ENCODE data around the gene CASKIN1.

Gene CASKIN1

DNA sequence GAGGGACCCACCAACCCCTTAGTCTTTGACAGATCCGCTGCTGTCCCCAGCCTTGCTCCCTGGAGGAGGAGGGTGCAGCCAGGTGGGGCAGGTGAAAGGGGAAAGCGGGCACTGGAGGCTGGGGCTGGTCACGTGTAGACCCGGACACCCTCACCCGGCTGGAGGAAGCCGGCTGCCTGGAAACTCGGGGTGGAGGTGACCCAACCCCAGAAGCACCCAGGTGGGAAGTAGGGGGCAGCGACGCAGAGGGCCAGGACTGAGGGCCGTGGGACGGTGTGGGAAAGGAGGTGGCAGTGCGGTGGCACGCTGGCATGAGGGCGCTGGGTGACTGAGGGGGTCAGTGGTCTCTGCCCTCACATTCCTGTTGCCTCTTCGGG, 38.2 kb downstream of the CASKIN1 start:
- no peak for DNase-seq (ENCODE audit: low read depth in 2 of 2)

GRCh38 chr16:2157480-2158261, 38.7 kb downstream of the CASKIN1 start:
- DNase-seq (ENCODE audit: low read depth in 2 of 2): no peak

GRCh38 chr16:2156849-2157224, 39.6 kb downstream of the CASKIN1 start:
- DNase-seq (ENCODE audit: low read depth in 2 of 2): no peak

- DNase-seq (ENCODE audit: low read depth in 2 of 2): no peak
These were observed 40.2 kb downstream of the CASKIN1 start for GRCh38 chr16:2155977-2156848.

DNA sequence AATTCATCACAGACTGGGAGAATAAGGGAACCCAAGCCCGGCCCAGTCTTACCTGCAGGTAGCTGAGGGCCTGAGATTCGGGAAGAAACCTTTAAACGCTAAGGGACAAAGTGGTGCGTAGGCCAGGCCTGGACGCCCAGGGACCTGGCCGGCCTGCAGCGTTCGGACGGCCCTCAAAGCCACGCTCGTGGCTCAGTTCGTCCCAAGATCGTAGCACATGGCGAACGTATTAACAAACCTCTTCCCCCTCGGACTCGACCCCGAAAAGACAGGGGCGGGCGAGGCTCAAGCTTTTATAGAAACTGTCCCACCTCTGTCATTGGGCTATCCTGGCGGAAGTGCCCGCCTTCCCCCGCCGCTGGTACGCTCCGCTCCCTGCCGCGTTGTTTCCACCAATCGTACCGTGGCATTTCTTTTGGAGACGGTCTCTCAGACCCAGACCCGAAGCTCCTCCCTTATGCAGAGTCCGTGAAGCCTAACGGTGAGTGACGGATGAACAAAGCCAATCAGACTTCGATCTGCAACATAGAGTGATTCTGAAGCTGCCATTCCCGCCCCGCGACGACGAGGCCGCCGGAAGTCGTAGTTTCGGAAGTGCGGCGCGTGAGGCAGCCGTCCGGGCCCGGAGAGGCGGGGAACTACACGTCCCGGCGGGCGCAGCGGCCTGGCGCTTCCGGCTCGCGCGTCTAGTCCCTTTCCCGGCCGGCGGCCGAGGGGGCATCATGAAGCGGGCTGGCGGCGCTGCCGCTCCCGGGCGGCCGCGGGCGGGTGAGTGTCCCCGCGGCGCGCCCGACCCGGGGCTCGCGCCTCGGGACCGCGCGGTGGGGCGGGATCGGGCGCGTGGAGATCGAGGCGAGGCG, 41.1 kb downstream of the CASKIN1 start, which contains the start of gene TRAF7:
Gene TRAF7 (plus strand): TSS at position 692 of the 860 bp plus-strand sequence. CDS start 8,139 bp downstream, outside the sequence.
- DNase-seq (ENCODE audit: low read depth in 2 of 2): peak; percentile 93 to 96

DNA sequence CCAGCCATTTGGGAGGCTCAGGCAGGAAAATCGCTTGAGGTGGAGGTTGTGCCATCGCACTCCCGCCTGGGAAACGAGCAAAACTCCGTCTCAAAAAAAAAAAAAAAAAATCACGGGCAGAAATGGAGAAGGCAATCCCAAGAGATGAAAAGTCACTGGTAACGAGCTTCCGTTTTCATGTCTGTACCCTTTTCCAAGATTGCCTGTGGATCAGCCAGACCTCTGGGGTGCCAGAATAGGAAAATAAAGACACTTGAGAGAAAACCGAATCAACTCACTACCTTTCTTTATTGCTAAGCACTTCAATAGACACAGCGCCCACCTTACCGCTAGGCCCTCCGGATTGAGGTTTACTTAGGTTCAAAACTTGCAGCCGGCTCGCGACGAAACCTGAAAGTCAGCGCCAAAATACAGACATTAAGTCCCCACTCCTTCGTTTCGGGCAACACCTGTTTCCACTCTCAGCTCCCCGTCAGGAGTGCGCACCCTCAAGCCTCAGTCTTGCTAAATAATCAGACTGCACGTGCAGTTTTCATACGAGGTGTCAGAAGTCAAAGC, 41.8 kb downstream of the CASKIN1 start:
- DNase-seq (ENCODE audit: low read depth in 2 of 2): no peak

DNA sequence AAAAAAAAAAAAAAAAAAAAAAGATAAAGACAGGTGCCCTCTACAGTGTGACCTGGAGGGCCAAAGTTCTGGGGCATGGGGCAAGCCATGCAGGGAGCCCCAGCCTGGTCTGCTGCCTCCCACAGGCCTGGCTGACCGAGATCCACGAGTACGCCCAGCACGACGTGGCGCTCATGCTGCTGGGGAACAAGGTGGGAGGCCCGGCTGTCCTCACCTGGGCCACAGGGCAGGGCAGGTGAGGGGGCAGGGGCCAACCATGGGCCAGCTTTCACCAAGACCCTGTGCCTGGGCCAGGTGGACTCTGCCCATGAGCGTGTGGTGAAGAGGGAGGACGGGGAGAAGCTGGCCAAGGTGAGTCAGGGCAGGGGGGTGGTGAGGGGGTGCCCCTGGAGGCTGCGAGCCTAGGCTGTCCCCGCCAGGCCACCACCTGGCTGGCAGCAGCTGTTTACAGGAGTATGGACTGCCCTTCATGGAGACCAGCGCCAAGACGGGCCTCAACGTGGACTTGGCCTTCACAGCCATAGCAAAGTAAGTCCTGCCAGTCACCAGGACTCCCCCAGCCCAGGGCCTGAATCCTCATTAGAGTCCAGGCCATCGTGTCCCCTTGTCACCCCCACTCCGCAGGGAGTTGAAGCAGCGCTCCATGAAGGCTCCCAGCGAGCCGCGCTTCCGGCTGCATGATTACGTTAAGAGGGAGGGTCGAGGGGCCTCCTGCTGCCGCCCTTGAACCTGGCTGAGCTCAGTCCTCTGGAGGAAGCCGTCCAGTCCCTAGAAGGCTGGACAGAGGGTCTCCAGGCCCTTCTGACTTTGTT, 43.5 kb downstream of the CASKIN1 start:
- DNase-seq (ENCODE audit: low read depth in 2 of 2): no peak

DNA sequence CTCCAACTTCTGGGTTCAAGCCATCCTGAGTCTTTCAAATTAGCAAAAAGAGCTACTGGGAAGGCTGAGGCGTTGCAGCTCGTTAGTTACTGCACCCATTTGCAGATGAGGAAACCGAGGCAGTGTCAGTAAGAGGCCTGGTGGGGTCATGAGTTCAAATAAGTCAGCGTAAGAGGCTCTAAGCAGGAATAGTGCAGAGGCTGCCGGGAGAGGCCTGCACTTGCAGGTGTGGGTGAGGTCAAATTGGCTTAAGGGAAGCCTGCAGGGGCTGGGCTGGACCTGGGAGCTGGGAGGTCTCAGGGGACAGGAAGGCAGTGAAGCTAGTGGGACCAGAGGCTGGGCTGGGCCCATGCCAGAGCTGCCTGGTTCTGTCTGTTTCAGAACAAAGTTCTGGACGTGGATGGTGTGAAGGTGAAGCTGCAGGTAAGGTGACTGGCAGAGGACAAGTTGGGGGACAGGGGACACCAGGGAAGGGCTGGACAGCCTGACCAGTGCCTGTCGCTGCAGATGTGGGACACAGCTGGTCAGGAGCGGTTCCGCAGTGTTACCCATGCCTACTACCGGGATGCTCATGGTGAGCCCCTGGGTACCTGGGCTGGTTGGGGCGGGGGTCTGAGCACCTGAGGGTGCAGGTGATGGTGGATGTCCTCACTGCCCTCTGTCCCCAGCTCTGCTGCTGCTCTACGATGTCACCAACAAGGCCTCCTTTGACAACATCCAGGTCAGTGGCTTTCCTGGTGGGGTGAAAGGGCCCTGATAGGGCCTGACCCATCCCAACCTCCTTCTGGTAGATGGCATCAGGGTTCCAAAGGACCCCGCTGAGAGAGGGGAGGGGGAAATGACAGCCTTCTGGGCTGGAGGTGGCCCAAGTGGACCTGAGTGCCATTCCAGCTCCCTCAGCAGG, 45.0 kb downstream of the CASKIN1 start:
- no peak for DNase-seq (ENCODE audit: low read depth in 2 of 2)

DNA sequence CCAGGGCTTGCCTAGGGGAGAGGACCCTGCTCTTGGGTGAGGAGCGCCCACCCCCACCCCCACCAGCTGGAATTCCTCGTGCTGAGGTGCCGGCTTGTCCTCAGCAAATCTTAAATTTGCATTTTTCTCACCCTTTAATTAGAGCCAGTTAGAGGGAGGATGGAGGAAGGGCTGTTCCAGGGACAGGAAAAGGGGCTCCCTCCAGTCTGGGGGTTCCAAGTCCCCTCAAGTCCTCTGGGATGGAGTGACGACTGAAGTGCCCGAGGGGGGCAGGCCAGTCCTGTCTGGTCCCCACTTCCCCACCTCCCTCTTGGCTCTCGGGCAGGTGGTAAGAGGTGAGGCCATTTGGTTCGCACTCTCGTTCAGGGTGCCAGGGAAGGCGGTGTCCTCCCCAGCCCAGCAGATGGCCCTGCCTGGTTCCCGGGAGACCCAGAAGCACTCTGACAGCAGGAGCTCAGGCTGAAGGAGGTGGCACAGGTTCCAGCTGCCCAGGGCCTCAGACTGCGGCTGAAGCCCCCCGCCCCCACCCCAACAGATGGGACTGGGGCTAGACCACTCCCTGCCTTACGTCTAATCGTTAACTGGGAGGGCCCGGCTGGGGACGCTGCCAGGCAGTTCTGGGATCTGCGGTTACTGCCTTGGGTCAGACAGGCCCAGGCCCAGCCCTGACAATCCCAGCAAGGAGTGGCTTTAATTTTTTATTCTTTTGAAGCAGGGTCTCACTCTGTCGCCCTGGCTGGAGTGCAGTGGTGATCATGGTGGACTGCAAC, 45.8 kb downstream of the CASKIN1 start:
- no peak for DNase-seq (ENCODE audit: low read depth in 2 of 2)

DNA sequence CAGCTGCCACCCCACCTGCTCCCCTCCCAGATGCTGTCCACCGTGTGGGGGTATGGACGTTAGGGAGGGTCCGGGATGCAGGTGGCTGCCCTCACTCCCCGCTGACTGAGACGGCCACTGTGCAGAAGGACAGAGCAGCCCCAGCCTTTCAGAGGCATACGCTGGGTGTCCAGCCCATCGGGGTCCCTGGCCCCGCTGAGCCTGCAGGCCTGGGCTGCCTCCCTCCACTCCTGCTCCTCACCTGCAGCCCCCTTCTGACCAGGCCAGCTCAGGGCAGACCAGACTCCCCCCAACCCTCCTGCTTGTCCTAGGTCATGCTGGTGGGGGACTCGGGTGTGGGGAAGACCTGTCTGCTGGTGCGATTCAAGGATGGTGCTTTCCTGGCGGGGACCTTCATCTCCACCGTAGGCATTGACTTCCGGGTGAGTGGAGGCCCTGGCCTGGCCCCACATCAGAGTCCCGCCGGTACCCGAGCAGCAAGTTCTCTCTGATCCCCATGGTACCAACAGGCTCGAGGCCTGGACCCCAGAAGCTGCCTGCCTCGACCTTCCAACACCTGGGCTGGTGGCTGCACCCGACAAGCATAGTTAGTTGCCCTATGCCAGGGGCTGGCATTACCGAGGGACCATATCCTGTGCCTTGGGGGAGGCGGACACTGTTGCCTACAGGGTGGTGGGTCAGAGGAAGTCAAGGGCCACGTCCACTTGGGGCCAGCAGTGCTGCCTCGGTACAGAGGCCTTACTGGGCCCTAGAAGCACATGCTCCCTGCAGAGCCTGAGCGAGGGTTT, 46.6 kb downstream of the CASKIN1 start:
- DNase-seq (ENCODE audit: low read depth in 2 of 2): no peak

DNA sequence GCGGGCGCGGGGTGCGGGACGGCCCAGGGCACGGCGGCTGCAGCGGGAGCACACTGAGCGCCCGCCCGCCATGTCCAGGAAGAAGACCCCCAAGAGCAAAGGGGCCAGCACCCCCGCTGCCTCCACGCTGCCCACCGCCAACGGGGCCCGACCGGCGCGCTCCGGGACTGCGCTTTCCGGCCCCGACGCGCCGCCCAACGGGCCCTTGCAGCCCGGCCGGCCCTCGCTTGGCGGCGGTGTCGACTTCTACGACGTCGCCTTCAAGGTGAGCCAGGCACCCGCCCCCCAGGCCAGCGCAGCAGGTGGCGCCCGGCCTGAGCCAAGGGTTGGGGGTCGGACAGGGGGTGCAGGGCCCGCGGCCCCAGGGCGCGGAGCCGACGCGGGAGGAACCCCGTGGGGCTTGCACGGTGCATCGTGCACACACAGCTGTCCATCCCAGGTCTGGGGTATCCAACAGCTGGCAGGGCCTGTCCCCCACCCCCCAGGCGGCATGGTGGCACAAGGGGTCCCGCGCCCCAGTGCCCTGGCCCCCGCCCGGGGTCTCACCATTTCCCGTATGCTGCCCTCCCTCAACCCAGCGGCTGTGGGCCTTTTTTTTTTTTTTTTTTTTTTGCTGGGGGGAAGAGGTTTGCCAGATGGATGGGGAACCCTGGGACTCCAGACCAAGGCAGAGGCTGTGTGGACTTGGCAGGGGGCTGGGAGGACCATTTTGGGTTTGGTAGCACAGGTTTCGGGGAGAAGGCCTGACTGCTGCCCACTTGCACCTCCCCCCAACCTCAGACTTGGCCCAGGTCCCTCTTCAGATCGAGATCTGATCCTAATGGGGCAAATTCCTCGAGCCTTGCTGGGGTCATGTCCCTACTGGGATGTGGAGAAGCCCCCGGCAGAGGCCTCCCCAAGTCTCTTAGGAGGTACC, 47.4 kb downstream of the CASKIN1 start:
- no peak for DNase-seq (ENCODE audit: low read depth in 2 of 2)

GRCh38 chr16:2147981-2148671, 48.3 kb downstream of the CASKIN1 start, which contains the start of gene RAB26:
TSS of gene RAB26 (plus strand) at chr16:2148625. CDS start at chr16:2148784, 159 bp downstream.
- DNase-seq (ENCODE audit: low read depth in 2 of 2): no peak

DNA sequence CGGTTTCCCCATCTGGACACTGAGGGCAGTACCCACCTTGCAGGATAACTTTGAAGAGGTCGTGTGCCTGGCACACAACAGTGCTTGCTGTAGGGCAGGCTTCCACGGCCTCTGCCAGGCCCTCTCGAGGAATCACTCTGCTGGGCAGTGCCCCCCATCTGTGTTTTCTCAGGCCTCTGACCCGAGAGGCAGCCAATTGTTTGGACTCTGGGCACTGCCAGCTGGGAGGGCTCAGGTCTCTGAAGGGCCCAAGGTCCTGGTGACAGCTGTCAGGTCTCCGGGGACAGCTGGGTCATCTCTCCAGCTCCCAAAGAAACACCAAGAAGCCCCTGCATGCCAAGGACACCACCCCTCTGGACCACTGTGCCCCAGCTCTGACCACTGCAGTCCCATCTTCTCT, 49.0 kb downstream of the CASKIN1 start:
- DNase-seq (ENCODE audit: low read depth in 2 of 2): no peak

GRCh38 chr16:2145843-2146242, 50.6 kb downstream of the CASKIN1 start:
- no peak for DNase-seq (ENCODE audit: low read depth in 2 of 2)

DNA sequence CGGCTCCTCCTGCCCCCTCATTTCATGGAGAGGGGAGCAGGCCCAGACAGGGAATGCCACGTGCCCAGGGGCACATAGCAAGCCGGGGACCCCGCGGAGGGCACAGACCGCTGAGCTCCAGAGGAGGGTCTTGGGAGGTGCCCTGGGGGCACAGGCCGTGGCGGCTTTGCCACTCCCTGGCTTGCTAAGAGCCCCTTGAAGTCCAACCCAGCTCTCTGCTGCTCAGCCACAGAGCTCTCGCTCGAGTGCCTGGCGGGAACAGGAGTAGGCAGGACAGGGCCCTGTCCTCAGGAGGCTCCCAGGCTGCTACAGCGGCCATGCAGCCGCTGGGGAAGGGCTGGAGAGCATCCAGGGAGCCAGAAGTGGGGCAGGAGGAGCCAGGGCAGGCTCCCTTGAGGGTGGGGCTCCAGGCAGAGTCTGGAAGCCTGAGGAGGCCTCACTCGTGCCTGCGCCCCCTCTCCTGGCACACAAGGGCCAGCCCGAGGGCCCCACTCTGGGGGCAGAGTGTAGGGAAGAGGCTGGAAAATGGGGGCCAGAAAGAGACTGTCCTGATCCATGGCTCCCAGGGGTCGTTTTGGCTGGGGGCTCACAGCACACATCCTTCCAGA, 52.4 kb downstream of the CASKIN1 start:
- DNase-seq (ENCODE audit: low read depth in 2 of 2): no peak
